Right lobe of liver (tissue), 6 donors: ENCODE results near the gene SMARCC1. TPM values are rescaled to one million over a fixed set of nuclear protein-coding genes. Genes with fewer than 3 reads are reported as not detected.
A peak's percentile ranks its signal among the peaks of the same experiment; 100 is the strongest.

Source experiments
- ATAC-seq, 4 donors: fragments of 200-7000 bp; cut with Tn5 transposase; one replicate each; pipeline ENCODE4 v1.9.1; 2020; ENCODE audit warnings: mild to moderate bottlenecking in 4 of 4, moderate library complexity in 4 of 4
- DNase-seq, 3 donors: peaks; one replicate each; pipeline ENCODE4 v3.0.0-alpha.2; 2020
- H3K27ac ChIP-seq, 3 donors: fragments of 200-600 bp; one replicate each; pipeline ENCODE4 v1.8.0; 2022
- H3K27me3 ChIP-seq, 2 donors: fragments of 200-600 bp; one replicate each; pipeline ENCODE4 v1.8.0; 2022
- H3K36me3 ChIP-seq, 4 donors: fragments of 200-600 bp; sonication (generic) in 1 of 4; one replicate each; pipeline versions ENCODE4 v1.5.1 to v1.8.0; 2017 to 2022; ENCODE audit warnings: control low read depth in 1 of 4
- H3K4me1 ChIP-seq, 4 donors: fragments of 200-600 bp; sonication (generic) in 1 of 4; one replicate each; pipeline versions ENCODE4 v1.5.1 to v1.8.0; 2017 to 2022; ENCODE audit warnings: control low read depth in 1 of 4
- H3K4me3 ChIP-seq, 3 donors: fragments of 200-600 bp; one replicate each; pipeline ENCODE4 v1.8.0; 2022
- H3K9me3 ChIP-seq, 4 donors: fragments of 200-600 bp; sonication (generic) in 1 of 4; one replicate each; pipeline versions ENCODE4 v1.5.1 to v1.8.0; 2017 to 2022; ENCODE audit warnings: control low read depth in 1 of 4
- CTCF ChIP-seq, 4 donors: fragments of 200-600 bp in 3 of 4; fragments of 450-650 bp in 1 of 4; IDR thresholded peaks; one replicate each; pipeline versions ENCODE4 v1.5.1 to v1.8.0; 2016 to 2022; ENCODE audit warnings: antibody characterized with exemption in 4 of 4, mild to moderate bottlenecking in 2 of 4
- POLR2A ChIP-seq: fragments of 450-650 bp; IDR thresholded peaks from one replicate; pipeline ENCODE4 v1.6.1; 2017; ENCODE audit warnings: antibody characterized with exemption, mild to moderate bottlenecking
- WGBS: methylation state at CpG from one replicate; pipeline ENCODE4 v1.1.6; 2018; ENCODE audit warnings: low coverage, low lambda C conversion rate; ENCODE audit not compliant: insufficient coverage; ENCODE audit errors: missing lambda C conversion rate; 5-methylcytosine and 5-hydroxymethylcytosine counted together
- intact Hi-C, 2 donors: fragments of 100-400 bp; cut with DNase I; formaldehyde crosslinking; loops; one replicate each; pipeline versions ENCODE4 v1.11.2 to v1.14.1; 2022
- total RNA-seq, 6 experiments: library from RNA; depleted of rRNA in 2 of 6; stranded (reverse); fragments of >200 nt in 2 of 6; fragmentation: NEBNext Ultra II Directional in 3 of 6; extraction: Animal tissue kit (Norgen Biotek cat#: 25700) in 3 of 6; gene quantifications; one replicate each; pipeline versions ENCODE4 v1.1.0 to v1.2.4, GENCODE V29; 2016 to 2023
- donor health status: DM: no; HTN: yes; CAD: no.
- donor health status: DM: no; HTN: no; CAD: no.
- donor health status: DM: no; HTN: no; CAD: no.
- donor health status: DM: no; HTN: yes; CAD: no.
- donor health status: DM: no; HTN: yes; CAD: no.

SMARCC1 gene
- total RNA-seq, 6 experiments from 2014 or later = 15.6 to 32.0 (median 24.1) TPM

DNA sequence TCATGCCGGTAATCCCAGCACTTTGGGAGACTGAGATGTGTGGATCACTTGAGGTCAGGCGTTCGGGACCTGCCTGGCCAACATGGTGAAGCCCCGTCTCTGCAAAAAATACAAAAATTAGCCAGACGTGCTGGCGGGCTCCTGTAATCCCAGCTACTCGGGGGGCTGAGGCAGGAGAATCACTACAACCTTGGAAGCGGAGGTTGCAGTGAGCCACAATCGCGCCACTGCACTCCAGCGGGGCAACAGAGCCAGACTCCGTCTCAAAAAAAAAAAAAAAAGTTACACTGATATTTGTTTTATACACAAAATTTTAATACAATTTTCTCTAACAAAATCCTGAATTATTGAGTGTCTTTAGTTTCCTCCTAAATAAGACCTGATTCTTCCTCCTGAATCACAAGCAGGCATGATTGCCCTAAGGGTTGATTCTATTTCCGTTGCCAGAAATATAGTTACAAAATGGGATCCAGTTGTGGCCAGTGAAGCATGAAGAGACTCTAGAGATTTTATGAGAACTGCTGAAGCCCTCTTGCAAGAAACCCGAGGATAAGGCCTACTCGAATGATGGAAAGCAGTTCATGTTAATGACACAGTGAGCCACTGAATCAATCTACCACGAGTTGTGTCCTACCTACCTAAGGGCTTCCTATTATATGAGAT is 9.6 kb upstream of the SMARCC1 start:
- peak in 1 of 3 donors; percentile 9 for DNase-seq
- no peak for ATAC-seq
- Histone ChIP-seq H3K27ac (no peak overlapping the region), H3K27me3 (no peaks in the 10 kb centered on the region), H3K36me3 (no peaks in the 10 kb centered on the region), H3K4me3 (no peak overlapping the region), H3K4me1 (no peaks in the 10 kb centered on the region), H3K9me3 (no peaks in the 10 kb centered on the region)
- TF ChIP-seq POLR2A (no peak), CTCF (IDR thresholded peaks at IDR 0.05) (no peak)
- intact Hi-C loops = loop anchor here (5.0 to 10.0 kb wide), 2 partner anchors 267 to 269 kb away; no protein-coding TSS in a partner anchor
- 90% methylated on average over 12 of the region's 16 CpGs for WGBS

DNA sequence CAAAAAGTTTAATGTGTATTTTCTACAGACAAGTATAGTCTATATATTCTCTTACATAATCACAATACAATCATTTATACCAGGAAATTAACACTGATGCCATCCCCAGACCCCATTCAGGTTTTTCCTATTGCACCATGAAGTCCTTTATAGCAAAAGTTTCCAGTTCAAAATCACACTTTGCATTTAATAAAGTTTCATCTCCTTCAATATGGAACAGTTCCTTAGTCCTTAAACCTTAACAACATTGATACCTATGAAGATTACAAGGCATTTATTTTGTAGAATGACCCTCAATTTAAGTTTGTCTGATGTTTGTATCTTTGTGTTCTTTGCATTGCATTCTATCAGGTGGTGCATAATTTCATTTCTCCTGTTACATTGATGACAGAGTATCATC is 2.0 kb upstream of the SMARCC1 start:
- intact Hi-C loops = no loop called here
- DNase-seq = no peak
- Histone ChIP-seq H3K27me3 (no peaks in the 10 kb centered on the region), H3K9me3 (no peaks in the 10 kb centered on the region), H3K4me3 (no peak overlapping the region), H3K27ac (no peak overlapping the region), H3K4me1 (peaks cover 0 to 21% (median 5%) of the 10 kb centered on the region in 4 donors), H3K36me3 (no peaks in the 10 kb centered on the region)
- no peak for ATAC-seq
- TF ChIP-seq CTCF (IDR thresholded peaks at IDR 0.05) (no peak), POLR2A (no peak)

GRCh38 chr3:47782446-47783308 is 984 bp upstream of the SMARCC1 start:
- ATAC-seq (no peak), DNase-seq (no peak)
- intact Hi-C loops = no loop called here
- no peak for TF ChIP-seq POLR2A
- no peak for TF ChIP-seq CTCF (IDR thresholded peaks at IDR 0.05)
- no peaks in the 10 kb centered on the region for H3K36me3 ChIP-seq
- H3K4me1 ChIP-seq = peaks cover 0 to 24% (median 5%) of the 10 kb centered on the region in 4 donors
- peak overlapping the region; percentile 76 to 99 (median 84) for H3K27ac ChIP-seq
- H3K9me3 ChIP-seq = no peaks in the 10 kb centered on the region
- H3K27me3 ChIP-seq = no peaks in the 10 kb centered on the region
- peak overlapping the region; percentile 86 to 95 (median 92) for H3K4me3 ChIP-seq
- WGBS = 47% methylated on average over 21 of the region's 23 CpGs

- Histone ChIP-seq H3K36me3 (no peaks in the 10 kb centered on the region), H3K4me3 (peak overlapping the region; percentile 86 to 95 (median 92)), H3K27ac (peak overlapping the region; percentile 76 to 99 (median 84)), H3K9me3 (no peaks in the 10 kb centered on the region), H3K4me1 (peaks cover 0 to 24% (median 5%) of the 10 kb centered on the region in 4 donors), H3K27me3 (no peaks in the 10 kb centered on the region)
- intact Hi-C loops = no loop called here
- DNase-seq (peak; percentile 76 to 85 (median 77)), ATAC-seq (peak; percentile 52 to 72 (median 58))
- 0% methylated on average over 17 of the region's 54 CpGs for WGBS
- TF ChIP-seq POLR2A = no peak
- TF ChIP-seq CTCF (IDR thresholded peaks at IDR 0.05) = no peak
Observed at GRCh38 chr3:47780741-47781684, 680 bp downstream of the SMARCC1 start.
